Neural cell (in vitro differentiated cells): ENCODE data around the gene CEP162. TPM values are rescaled to one million over a fixed set of nuclear protein-coding genes. Genes with fewer than 3 reads are reported as not detected.

ENCODE experiments used
- H2AFZ ChIP-seq: fragments of 200-600, 300-800 bp; sonication (generic), shearing (Covaris generic); 2 replicates; pipeline ENCODE4 v1.6.0; 2014; ENCODE audit warnings: low read depth, mild to moderate bottlenecking, antibody characterized with exemption, low read length, moderate library complexity
- H3F3A ChIP-seq: fragments of 200-600 bp; shearing (Covaris generic); 2 replicates; pipeline ENCODE4 v1.6.1; 2016; ENCODE audit warnings: mild to moderate bottlenecking, moderate library complexity, mixed read lengths, antibody characterized with exemption, low read length; ENCODE audit not compliant: insufficient read depth, poor library complexity, severe bottlenecking
- H3K27ac ChIP-seq: fragments of 200-600, 300-800 bp; sonication (generic), shearing (Covaris generic); 2 replicates; pipeline ENCODE4 v1.5.1; 2014; ENCODE audit warnings: mild to moderate bottlenecking, low read length, moderate library complexity
- H3K27me3 ChIP-seq: fragments of 300-800, 200-600 bp; sonication (generic), shearing (Covaris generic); 2 replicates; pipeline ENCODE4 v1.6.0; 2014; ENCODE audit warnings: mild to moderate bottlenecking, low read depth, low read length, moderate library complexity; ENCODE audit not compliant: insufficient read depth
- H3K36me3 ChIP-seq: fragments of 300-800, 200-600 bp; sonication (generic), shearing (Covaris generic); 2 replicates; pipeline ENCODE4 v1.5.1; 2014; ENCODE audit warnings: mild to moderate bottlenecking, antibody characterized with exemption, low read length, moderate library complexity; ENCODE audit not compliant: insufficient read depth
- H3K4me2 ChIP-seq: fragments of 300-800, 200-600 bp; sonication (generic), shearing (Covaris generic); 2 replicates; pipeline ENCODE4 v1.6.0; 2014; ENCODE audit warnings: mild to moderate bottlenecking, low read length
- H3K4me3 ChIP-seq: fragments of 300-800, 200-600 bp; sonication (generic), shearing (Covaris generic); 2 replicates; pipeline ENCODE4 v1.5.1; 2014; ENCODE audit warnings: mild to moderate bottlenecking, low read length, moderate library complexity
- H3K79me2 ChIP-seq: fragments of 200-600 bp; shearing (Covaris generic); replicated peaks from 2 replicates; pipeline ENCODE4 v1.6.0; 2014; ENCODE audit warnings: mild to moderate bottlenecking, low read length, moderate library complexity; ENCODE audit not compliant: insufficient read depth
- H3K9ac ChIP-seq: fragments of 300-800, 200-600 bp; sonication (generic), shearing (Covaris generic); 2 replicates; pipeline ENCODE4 v1.6.1; 2016; ENCODE audit warnings: mild to moderate bottlenecking, low read length, mixed read lengths
- H3K9me2 ChIP-seq: fragments of 200-600 bp; shearing (Covaris generic); 2 replicates; pipeline ENCODE4 v1.6.1; 2016; ENCODE audit warnings: mild to moderate bottlenecking, low read length, mixed read lengths; ENCODE audit not compliant: insufficient read depth
- H3K9me3 ChIP-seq: fragments of 200-600, 300-800 bp; sonication (generic), shearing (Covaris generic); 2 replicates; pipeline ENCODE4 v1.6.1; 2016; ENCODE audit warnings: mild to moderate bottlenecking, mixed run types, low read length, moderate library complexity, mixed read lengths
- H4K20me1 ChIP-seq: fragments of 200-600 bp; shearing (Covaris generic); 2 replicates; pipeline ENCODE4 v1.6.1; 2016; ENCODE audit warnings: mild to moderate bottlenecking, mixed run types; ENCODE audit not compliant: insufficient read depth
- EP300 ChIP-seq: fragments of 450-650 bp; conservative IDR thresholded peaks from 2 replicates; pipeline ENCODE4 v1.6.1; 2014; ENCODE audit warnings: antibody characterized with exemption, mild to moderate bottlenecking, moderate library complexity; ENCODE audit not compliant: poor library complexity, severe bottlenecking
- EZH2 ChIP-seq: fragments of 200-600, 300-800 bp; shearing (Covaris generic), sonication (generic); IDR thresholded peaks from 2 replicates; pipeline ENCODE4 v1.6.1; 2014; ENCODE audit warnings: antibody characterized with exemption, low read length, borderline replicate concordance, mild to moderate bottlenecking; ENCODE audit not compliant: insufficient read depth, poor library complexity, severe bottlenecking
- MXI1 ChIP-seq: fragments of 450-650 bp; conservative IDR thresholded peaks from 2 replicates; pipeline ENCODE4 v1.6.1; 2014; ENCODE audit warnings: antibody characterized with exemption, mild to moderate bottlenecking; ENCODE audit not compliant: poor library complexity, severe bottlenecking
- POLR2AphosphoS5 ChIP-seq: IDR thresholded peaks from 2 replicates; pipeline ENCODE4 v1.6.1; 2012
- RAD21 ChIP-seq: fragments of 450-650 bp; conservative IDR thresholded peaks from 2 replicates; pipeline ENCODE4 v1.6.1; 2014; ENCODE audit warnings: antibody characterized with exemption, mild to moderate bottlenecking, moderate library complexity
- SMC3 ChIP-seq: fragments of 450-650 bp; conservative IDR thresholded peaks from 2 replicates; pipeline ENCODE4 v1.6.1; 2014; ENCODE audit warnings: antibody characterized with exemption, mild to moderate bottlenecking, moderate library complexity; ENCODE audit not compliant: poor library complexity
- TAF1 ChIP-seq: IDR thresholded peaks from 2 replicates; pipeline ENCODE4 v1.6.1; 2012; ENCODE audit warnings: low read depth
- polyA plus RNA-seq: library from polyadenylated mRNA; depleted of rRNA; stranded (reverse); fragments of >200 nt; gene quantifications from 2 replicates; pipeline ENCODE4 v1.2.3, GENCODE V29; 2014
- TF ChIP-seq, protein P1 (sequence below): fragments of 450-650 bp; IDR thresholded peaks from 2 replicates; pipeline ENCODE4 v1.5.1; 2014; ENCODE audit warnings: antibody characterized with exemption, mild to moderate bottlenecking, moderate library complexity; ENCODE audit not compliant: poor library complexity, severe bottlenecking
- TF ChIP-seq, protein P2 (sequence below): IDR thresholded peaks from 2 replicates; pipeline ENCODE4 v1.6.1; 2012; ENCODE audit warnings: borderline replicate concordance

CEP162 gene
- polyA plus RNA-seq, 1 donor from 2014 or later = 19.3 TPM

DNA sequence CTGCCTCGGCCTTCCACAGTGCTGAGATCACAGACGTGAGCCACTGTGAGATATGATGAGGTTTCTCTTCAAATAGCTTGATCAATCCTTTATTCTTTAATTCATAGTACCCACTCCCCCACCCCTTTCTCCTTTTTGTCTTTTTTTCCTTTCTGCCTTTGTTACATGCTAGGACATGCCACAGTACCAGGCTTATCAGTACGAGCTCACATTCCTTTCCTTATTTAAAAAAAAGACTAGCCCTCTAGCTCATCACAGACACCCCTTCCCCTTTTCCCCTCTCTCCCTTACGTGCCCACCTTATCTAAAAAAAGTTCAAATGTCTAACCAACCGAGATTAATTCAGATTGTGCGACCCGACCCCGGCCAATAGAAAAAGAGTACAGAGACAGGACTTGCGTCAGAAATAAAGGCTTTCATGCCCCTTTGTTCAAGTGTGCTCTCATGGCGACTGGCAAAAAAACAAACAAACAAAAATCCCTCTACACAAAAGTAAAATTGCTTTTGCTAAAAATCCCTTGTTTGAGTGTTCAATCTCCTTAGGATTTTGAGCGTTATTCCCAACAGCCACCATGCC is 144.7 kb downstream of the CEP162 start:
- no peak overlapping the region for H2AFZ ChIP-seq
- no peaks in the 10 kb centered on the region for H3K79me2 ChIP-seq
- no peak overlapping the region for H3K4me2 ChIP-seq
- no peaks in the 10 kb centered on the region for H3K27me3 ChIP-seq
- no peaks in the 10 kb centered on the region for H3K9me2 ChIP-seq
- no peaks in the 10 kb centered on the region for H3K9me3 ChIP-seq
- H3K9ac ChIP-seq = no peak overlapping the region
- no peak overlapping the region for H3K4me3 ChIP-seq
- no peaks in the 10 kb centered on the region for H3K36me3 ChIP-seq
- no peak overlapping the region for H3K27ac ChIP-seq
- no peaks in the 10 kb centered on the region for H3F3A ChIP-seq
- TF ChIP-seq SMC3 (no peak), EZH2 (no peak), TAF1 (no peak), RAD21 (no peak), MXI1 (no peak), EP300 (no peak), POLR2AphosphoS5 (no peak)
- TF ChIP-seq, protein P1, sequence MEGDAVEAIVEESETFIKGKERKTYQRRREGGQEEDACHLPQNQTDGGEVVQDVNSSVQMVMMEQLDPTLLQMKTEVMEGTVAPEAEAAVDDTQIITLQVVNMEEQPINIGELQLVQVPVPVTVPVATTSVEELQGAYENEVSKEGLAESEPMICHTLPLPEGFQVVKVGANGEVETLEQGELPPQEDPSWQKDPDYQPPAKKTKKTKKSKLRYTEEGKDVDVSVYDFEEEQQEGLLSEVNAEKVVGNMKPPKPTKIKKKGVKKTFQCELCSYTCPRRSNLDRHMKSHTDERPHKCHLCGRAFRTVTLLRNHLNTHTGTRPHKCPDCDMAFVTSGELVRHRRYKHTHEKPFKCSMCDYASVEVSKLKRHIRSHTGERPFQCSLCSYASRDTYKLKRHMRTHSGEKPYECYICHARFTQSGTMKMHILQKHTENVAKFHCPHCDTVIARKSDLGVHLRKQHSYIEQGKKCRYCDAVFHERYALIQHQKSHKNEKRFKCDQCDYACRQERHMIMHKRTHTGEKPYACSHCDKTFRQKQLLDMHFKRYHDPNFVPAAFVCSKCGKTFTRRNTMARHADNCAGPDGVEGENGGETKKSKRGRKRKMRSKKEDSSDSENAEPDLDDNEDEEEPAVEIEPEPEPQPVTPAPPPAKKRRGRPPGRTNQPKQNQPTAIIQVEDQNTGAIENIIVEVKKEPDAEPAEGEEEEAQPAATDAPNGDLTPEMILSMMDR = no peak
- TF ChIP-seq, protein P2, sequence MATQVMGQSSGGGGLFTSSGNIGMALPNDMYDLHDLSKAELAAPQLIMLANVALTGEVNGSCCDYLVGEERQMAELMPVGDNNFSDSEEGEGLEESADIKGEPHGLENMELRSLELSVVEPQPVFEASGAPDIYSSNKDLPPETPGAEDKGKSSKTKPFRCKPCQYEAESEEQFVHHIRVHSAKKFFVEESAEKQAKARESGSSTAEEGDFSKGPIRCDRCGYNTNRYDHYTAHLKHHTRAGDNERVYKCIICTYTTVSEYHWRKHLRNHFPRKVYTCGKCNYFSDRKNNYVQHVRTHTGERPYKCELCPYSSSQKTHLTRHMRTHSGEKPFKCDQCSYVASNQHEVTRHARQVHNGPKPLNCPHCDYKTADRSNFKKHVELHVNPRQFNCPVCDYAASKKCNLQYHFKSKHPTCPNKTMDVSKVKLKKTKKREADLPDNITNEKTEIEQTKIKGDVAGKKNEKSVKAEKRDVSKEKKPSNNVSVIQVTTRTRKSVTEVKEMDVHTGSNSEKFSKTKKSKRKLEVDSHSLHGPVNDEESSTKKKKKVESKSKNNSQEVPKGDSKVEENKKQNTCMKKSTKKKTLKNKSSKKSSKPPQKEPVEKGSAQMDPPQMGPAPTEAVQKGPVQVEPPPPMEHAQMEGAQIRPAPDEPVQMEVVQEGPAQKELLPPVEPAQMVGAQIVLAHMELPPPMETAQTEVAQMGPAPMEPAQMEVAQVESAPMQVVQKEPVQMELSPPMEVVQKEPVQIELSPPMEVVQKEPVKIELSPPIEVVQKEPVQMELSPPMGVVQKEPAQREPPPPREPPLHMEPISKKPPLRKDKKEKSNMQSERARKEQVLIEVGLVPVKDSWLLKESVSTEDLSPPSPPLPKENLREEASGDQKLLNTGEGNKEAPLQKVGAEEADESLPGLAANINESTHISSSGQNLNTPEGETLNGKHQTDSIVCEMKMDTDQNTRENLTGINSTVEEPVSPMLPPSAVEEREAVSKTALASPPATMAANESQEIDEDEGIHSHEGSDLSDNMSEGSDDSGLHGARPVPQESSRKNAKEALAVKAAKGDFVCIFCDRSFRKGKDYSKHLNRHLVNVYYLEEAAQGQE = no peak
- H4K20me1 ChIP-seq = no peaks in the 10 kb centered on the region

GRCh38 chr6:84081222-84081621 is 146.2 kb downstream of the CEP162 start:
- H3K36me3 ChIP-seq = no peaks in the 10 kb centered on the region
- no peak overlapping the region for H3K4me2 ChIP-seq
- H3K4me3 ChIP-seq = no peak overlapping the region
- no peak overlapping the region for H3K9ac ChIP-seq
- H3K9me3 ChIP-seq = no peaks in the 10 kb centered on the region
- no peaks in the 10 kb centered on the region for H3K79me2 ChIP-seq
- H4K20me1 ChIP-seq = no peaks in the 10 kb centered on the region
- TF ChIP-seq MXI1 = no peak
- no peaks in the 10 kb centered on the region for H3F3A ChIP-seq
- no peaks in the 10 kb centered on the region for H3K9me2 ChIP-seq
- H3K27ac ChIP-seq = no peak overlapping the region
- H3K27me3 ChIP-seq = no peaks in the 10 kb centered on the region
- no peak overlapping the region for H2AFZ ChIP-seq

DNA sequence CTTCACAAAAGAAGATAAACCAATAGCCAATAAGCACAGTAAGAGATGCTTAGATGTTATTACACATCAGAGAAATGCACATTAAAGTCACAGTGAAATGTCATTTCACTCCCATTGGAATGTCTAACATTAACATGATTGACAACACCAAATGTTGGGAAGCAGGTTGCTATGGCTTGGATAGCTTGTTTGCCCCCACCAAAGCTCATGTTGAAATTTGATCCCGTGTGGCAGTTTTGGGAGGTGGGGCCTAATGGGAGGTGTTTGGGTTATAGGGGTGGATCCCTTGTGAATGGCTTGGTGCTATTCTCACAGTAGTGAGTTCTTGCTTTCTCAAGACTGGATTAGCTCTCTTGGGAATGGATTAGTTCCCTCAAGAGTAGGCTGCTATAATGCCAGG is 149.1 kb downstream of the CEP162 start:
- no peaks in the 10 kb centered on the region for H3F3A ChIP-seq
- no peaks in the 10 kb centered on the region for H3K27me3 ChIP-seq
- no peaks in the 10 kb centered on the region for H4K20me1 ChIP-seq
- H3K4me2 ChIP-seq = no peak overlapping the region
- H3K9me3 ChIP-seq = no peaks in the 10 kb centered on the region
- no peak overlapping the region for H2AFZ ChIP-seq
- TF ChIP-seq POLR2AphosphoS5 = peak; percentile 17
- TF ChIP-seq, protein P1 = no peak
- no peaks in the 10 kb centered on the region for H3K36me3 ChIP-seq
- no peaks in the 10 kb centered on the region for H3K79me2 ChIP-seq
- H3K9me2 ChIP-seq = no peaks in the 10 kb centered on the region
- no peak overlapping the region for H3K27ac ChIP-seq
- no peak overlapping the region for H3K9ac ChIP-seq
- H3K4me3 ChIP-seq = no peak overlapping the region
